Epidermal melanocyte (primary cell): ENCODE measurements around the gene GNAO1.

ENCODE experiments used
- DNase-seq: peaks from one replicate; pipeline ENCODE4 v3.0.0; 2011; ENCODE audit warnings: low spot score; ENCODE audit not compliant: insufficient read length

Gene GNAO1

DNA sequence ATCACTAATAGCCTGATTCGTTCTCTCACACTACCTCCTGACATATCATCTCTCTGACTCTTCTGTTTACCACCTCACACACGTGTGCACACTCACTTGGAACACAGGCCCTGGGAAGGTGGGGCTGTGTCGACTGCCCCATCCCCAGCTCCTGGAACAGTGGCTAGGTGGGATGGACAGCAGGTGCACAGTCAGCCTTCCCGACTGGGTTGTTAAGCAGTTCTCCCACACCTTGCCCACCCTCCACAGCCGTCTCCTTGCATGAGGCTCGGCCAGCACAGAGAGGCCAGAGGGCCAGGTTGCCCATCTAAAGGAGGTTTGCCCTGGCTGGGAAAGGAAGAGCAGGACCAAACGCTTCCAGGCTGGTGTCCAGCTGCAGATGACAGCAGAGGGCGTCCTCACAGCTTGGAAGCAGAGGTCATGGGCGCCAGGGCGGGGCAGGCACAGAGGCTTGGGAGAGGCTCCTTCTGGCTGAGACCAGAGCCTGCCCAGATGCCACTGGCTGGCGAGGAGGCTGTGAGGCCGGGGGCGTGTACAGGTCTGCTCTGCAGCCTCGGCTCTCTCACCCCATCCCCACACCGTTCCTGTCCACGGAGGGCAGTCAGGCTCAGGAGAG lies 141.3 kb downstream of the GNAO1 start:
- DNase-seq = peak; percentile 29

DNA sequence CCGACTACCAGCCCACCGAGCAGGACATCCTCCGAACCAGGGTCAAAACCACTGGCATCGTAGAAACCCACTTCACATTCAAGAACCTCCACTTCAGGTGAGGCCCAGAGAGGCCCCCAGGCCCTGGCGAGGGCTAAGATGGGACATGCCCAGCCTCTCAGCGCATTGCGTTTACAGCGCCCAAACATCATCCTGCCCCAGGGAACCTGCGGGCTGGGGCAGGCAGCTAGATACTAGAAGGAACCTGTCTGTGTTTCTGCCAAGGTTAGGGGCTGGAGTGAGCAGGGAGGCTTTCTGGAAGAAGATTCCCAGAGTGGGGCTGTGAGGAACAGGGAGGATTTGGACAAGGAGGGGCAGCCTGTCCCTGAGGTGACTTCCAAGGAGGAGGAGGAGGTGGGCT lies 143.5 kb downstream of the GNAO1 start:
- no peak for DNase-seq

- no peak for DNase-seq
These were observed 144.9 kb downstream of the GNAO1 start for GRCh38 chr16:56336071-56336688.

GRCh38 chr16:56336711-56337110 lies 145.4 kb downstream of the GNAO1 start:
- DNase-seq = no peak

- no peak for DNase-seq
These were observed 146.0 kb downstream of the GNAO1 start for GRCh38 chr16:56337131-56337857.

DNA sequence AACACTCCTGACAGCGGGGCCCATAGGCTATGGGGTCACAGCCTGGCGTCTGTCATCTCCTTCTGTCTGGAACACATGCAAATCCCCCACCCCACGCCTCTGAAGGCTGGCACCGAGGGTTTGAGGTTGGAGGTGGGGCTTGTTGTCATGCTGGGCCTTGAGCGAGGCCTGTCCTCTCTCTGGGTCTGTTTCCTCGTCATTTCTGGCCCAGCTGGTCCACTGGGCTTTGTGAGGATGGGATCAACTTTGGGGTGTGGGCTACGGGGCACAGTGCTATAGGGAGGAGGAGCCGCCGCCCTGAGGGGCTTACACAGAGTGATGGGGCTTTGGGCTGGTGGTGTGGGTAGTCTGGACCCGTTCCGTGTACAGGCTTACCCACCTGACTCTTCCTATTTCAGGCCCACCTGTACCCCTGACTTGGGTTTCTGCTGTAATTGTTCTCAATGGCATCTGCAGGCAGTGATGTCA lies 146.6 kb downstream of the GNAO1 start:
- no peak for DNase-seq

GRCh38 chr16:56338566-56339318 lies 147.5 kb downstream of the GNAO1 start:
- no peak for DNase-seq

DNA sequence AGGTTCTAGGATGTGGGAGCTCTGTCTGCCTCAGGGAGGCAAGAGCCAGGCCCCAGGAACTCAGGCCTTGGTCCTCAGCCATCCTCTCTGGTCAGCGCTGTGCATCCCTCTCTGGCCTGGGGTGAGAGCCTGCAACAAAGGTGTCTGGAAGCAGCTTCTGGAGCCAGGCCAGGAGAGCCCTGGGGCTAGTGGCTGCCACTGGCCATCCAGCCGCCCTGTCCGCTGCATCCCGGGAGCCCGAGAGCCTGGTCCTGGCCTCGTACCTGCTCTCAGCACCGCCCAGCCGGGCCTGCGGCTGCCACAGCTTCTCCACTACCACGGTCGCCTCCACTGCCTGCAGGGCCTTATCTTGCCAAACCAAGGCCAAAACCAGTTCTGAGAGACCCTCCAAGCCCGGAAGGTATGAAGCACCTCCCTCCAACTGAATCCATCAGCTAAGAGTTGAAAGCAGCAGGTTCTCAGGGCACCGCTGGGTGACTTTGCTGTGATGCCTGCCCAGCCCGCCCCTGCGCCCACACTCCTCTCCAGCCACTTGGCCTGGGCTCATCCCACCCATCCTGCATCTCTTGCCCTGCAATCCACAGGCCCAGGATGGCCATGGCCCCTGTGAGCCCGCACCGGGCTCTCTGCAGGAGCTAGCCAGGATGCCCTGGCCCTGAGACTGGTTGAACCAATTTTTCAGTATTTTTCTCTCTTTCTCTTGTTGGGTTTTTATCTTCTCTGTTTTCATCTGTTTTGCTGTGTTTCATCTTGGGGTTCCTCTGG lies 148.3 kb downstream of the GNAO1 start:
- DNase-seq = no peak

DNA sequence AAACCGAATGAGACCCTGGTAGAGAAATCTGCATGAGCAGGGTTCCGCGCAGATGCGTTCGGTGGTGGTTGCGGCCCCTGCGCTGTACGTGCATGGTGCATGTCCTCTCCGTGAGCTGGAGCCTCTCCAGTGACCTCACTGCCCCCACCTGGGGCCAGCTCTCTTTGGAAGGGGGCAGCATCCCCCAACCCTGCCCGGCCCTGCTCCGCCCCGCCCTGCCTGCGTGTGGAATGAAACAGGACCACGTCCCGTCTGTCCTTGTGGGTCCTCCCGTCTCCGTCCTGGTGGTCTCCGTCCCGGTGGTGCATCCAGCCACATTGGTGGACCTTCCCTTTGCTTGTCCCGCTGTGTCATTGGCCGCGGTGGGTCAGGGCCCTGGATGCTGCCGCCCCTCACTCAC lies 149.1 kb downstream of the GNAO1 start:
- no peak for DNase-seq

DNA sequence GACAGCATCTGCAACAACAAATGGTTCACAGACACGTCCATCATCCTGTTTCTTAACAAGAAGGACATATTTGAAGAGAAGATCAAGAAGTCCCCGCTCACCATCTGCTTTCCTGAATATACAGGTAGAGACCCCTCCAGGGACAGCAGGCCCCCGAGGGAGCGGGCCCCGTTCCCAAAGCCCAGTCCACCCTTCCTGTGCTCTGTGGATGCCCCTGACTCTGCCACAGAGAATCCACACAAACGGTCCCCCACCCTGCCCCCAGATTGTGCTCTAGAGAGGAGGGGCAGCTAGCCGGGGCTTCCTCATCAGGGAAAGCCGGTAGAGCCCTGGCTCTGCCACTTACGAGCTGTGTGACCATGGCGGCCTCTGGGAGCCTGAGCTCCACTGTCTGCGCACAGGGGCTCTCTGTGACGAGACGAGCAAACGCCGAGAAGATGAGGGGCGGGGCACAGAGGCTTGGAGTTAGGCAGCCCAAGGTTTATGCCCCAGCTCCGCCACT lies 149.6 kb downstream of the GNAO1 start:
- DNase-seq = no peak

GRCh38 chr16:56341656-56342399 lies 150.5 kb downstream of the GNAO1 start:
- no peak for DNase-seq

GRCh38 chr16:56343661-56344517 lies 152.6 kb downstream of the GNAO1 start:
- no peak for DNase-seq

- DNase-seq = no peak
These were observed 153.5 kb downstream of the GNAO1 start for GRCh38 chr16:56344518-56345405.

GRCh38 chr16:56345406-56346050 lies 154.2 kb downstream of the GNAO1 start:
- DNase-seq = no peak

DNA sequence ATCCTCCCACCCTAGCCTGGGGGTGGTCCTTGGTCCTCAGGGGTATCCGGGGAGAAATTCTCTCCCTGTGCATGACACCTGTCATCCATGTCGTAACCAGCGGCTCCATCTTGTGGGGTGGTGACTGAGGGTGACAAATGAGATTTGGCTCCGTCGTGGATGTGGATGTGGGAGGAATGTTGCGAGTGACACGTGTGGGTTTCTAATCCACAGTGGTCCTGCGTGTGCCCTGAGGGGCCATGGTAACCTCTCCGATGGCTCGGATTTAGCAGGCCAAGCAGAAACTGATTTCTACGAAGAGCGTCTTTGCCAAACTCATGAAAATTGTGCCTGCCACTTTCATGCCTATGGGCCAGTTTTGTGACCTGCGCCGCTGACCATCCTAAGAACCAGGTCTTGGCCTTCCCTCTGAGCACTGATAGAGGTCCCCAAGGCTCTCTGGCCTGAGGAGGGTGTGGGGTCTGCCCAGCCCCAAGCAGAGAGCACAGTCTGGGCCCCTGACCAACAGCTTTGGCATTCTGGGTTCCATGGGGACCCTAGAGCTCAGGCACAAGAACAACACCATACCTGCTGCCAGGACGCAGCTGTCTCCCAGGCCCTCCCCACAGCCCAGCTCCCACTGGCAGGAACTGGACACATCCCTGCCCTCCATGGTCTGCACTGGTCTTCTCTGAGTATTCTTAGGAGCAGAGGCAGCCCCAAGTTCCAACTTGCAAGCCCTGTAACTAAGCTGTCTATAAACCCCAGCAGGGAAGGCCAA lies 155.0 kb downstream of the GNAO1 start:
- no peak for DNase-seq

GRCh38 chr16:56347166-56347565 lies 155.9 kb downstream of the GNAO1 start:
- DNase-seq = no peak

DNA sequence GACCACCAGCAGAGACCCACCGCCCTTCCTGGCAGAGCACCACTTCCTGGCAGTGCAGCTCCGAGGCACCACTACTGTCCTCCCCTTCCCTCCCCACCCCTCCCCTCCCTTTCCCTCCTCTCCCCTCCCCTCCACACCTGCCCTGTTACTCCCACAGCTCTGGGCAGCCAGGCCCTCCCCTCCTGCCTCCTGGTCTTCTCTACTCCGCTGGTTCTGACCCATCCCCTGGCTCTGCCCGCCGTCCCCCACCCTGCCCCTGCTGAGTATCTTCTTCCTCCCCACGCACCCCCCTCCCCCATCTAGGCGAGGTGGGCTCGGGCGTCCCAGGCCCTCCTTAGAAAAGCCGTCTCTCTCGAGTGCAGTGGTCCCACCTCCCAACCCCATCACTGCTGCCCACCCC lies 156.4 kb downstream of the GNAO1 start:
- DNase-seq = no peak
